NCI-H1417 (cell line): ENCODE measurements around the gene VASH2.

ENCODE experiments used
- DNase-seq, 3 experiments: peaks; one replicate each; lab custom pipeline; 2025; lab: John Stamatoyannopoulos, UW

Gene VASH2

DNA sequence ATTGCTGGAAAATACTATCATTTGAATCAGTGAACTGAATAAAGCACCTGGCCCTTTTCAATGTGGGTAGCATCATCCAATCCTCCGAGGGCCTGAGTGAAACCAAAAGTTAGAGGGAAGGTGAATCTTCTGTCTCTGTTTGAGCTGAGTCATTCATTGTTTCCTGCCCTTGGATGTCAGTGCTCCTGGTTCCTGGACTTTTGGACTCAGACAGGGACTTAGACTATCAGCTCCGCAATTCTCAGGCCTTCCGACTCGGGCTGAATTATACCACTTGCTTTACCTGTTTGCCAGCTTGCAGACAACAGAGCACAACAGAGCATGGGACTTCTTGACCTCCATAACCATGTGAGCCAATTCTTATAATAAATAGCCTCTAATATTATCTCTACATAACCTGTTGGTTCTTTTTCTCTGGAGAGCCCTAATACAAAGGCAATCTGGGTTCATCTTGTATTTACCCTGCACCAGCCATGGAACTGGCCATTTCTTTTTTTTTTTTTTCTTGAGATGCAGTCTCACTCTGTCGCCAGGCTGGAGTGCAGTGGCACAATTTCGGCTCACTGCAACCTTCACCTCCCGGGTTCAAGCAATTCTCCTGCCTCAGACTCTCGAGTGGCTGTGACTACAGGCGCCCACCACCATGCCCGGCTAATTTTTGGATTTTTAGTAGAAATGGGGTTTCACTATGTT is 19.2 kb upstream of the VASH2 start:
- DNase-seq: no peak

DNA sequence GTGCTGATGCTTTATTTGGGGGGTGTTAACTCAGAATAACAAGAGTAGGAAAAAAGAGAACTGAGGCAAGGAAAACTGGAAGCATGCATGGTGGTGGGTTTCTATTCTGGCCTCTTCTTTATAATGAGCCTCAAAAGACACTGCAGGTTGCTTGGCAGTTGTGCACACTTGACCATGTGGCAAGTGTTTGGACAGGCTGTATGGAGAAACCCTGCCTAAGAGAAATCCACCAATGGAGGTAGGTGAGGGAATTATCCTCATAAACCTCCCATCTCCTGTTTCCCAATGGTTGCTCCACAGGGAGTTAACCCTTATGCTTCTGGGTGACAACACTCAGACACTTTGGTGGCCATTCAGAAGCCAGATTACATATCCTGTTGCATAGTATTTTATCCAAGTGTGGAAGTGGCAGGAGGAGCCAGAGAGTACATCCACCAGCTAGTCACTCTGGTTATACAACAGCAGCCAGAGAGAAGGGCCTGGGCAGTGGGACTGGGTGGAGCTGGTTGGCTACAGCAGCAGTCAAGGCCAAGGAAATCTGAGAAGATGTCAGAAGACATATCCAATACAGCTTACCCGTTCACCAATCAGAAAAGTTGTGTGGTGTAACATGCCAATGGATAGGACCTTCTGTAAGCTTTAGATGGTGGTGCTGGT is 16.4 kb upstream of the VASH2 start:
- no peak for DNase-seq

DNA sequence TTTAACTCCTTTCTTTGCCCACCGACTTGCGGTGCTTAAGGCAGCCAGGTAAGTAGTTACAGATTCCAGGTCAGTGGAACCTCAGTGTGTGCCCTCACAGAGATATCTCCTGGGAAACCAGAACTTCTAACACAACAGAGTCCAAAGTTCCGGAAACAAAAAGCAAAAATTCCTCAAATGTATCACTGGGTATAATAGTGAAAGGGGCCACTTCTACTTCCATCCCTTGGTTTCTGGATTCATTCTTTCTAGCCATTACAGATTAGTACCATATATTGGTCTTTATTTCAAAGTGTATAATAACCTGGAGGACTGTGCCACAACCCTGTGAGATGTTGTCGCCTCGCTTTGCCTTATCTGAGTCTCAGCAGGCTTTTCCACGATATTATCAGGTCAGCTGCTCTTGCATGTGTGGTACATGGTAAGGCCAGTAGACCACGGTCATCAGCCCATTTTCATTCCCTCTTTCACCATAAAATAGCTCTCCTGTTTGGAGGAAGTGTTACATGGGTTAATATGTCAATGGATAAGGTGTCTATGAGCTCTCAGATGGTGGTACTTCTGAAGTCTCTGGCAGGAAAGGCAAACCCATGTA is 14.9 kb upstream of the VASH2 start:
- no peak for DNase-seq

DNA sequence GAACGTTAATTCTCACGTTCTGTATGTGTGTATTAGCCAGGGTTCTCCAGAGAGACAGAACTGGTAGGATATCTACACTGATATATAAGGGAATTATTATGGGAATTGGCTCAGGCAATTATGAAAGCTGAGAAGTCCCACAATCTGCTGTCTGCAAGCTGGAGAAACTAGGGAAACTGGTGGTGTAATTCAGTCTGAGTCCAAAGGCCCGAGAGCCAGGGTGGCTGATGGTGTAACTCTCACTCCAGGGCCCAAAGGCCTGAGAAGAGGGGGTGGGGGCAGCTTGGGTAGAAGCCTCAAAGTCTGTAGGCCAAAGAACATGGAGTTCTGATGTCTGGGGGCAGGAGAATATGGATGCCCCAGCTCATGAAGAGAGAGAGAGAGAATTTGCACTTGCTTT is 13.3 kb upstream of the VASH2 start:
- no peak for DNase-seq

DNA sequence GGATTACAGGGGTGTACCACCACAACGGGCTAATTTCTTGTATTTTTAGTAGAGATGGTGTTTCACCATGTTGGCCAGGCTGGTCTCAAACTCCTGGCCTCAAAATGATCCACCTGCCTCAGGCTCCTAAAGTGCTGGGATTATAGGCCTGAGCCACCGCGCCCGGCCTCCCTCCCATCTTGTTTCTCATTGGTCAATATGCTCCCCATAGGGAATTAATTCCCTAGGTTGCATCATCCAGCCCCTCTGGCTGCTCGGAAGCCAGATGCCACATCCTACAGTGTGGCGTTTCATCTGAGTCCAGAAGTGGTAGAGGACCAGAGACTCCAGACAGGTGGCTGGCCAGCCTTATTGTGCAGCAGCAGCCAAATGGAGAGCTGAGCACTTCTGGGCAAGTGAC is 11.5 kb upstream of the VASH2 start:
- DNase-seq: no peak

- DNase-seq: no peak
These were observed 8.9 kb upstream of the VASH2 start for GRCh38 chr1:212941452-212941851.

DNA sequence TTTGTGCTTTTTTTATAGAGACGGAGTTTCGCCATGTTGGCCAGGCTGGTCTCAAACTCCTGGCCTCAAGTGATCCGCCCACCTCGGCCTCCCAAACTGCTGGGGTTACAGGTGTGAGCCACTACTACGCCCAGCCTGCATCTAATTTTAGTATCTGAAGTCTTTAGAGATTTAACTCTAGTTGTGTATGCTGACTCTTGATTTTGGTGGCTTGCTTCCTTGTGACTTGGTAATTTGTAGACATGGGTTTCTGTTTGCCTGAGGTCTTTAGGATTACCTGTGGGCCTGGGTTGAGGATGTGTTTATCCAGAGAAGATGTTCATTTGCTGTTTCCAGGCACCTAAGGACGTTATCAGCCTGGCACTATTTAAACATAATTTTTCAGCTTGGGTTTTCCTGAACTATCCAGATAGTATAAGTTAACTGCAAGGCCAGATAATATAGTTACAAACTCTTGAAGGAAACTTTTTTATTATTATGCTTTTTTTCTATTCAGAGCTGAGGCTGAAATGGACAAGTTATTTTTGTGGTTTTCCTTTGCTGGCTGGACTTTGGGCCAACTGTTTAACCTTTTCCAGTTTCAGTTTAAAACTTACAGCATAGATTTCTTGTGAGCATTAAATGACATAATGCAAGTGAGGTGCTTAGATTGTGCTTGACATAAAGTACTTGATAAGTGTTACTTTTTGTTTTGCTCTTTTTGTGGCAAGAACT is 7.5 kb upstream of the VASH2 start:
- no peak for DNase-seq

- DNase-seq: no peak
These were observed 7.0 kb upstream of the VASH2 start for GRCh38 chr1:212943393-212943710.

DNA sequence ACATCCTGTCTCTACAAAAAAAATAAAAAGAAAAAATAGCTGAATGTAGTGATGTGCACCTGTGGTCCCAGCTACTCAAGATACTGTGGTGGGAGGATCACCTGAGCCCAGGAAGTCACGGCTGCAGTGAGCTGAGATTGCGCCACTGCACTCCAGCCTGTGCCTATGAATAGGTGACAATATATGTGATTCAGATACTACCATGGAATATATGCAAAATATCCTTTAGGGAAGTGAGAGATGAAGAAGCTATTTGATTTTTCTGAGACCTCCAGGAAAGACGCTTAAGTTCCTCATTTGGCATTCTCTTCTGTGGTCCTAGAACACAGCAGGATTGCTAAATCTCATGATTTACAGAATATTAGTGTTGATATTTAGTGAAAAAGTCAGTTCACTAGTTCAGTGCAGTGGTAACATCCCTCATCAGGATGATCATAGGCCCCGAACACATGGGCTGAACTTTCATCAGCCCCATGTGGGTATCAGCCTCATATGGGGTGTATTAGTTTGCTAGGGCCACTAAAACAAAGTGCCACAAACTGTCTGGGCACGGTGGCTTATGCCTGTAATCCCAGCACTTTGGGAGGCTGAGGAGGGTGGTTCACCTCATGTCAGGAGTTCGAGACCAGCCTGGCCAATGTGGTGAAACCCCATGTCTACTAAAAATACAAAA is 6.0 kb upstream of the VASH2 start:
- no peak for DNase-seq

- DNase-seq: no peak
These were observed 5.3 kb upstream of the VASH2 start for GRCh38 chr1:212945056-212945455.

DNA sequence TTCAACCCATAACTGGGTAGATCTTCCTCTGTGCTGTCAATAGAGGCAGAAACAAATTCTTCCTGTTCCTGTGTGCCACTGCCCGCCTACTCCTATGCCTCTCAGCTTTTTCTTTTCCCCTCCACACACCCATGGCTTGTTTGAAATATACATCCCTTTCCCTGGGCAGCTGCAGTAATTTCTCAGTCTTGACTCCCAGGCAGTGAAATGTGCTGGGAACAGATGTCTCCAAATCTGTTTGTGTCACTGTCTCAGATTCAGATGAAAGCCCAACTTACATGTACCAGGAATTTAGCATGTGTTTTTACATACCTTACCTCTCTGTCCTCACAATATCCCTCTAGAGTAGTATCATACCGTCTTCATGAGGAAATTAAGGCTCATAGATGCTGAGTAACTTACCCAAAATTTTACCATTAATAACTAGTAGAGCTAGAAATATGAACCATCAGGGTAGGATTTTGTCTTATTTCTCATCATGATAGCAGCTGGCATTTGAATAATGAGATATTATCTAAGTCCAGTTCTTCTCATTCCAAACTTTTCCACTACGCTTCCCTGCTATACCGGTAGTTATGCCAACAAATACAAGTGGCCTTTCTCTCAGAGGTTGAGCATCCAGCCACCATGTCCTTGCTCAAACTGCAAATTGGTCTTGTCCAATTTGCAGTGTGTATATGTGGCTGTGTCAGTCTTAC is 4.7 kb upstream of the VASH2 start:
- DNase-seq: no peak

DNA sequence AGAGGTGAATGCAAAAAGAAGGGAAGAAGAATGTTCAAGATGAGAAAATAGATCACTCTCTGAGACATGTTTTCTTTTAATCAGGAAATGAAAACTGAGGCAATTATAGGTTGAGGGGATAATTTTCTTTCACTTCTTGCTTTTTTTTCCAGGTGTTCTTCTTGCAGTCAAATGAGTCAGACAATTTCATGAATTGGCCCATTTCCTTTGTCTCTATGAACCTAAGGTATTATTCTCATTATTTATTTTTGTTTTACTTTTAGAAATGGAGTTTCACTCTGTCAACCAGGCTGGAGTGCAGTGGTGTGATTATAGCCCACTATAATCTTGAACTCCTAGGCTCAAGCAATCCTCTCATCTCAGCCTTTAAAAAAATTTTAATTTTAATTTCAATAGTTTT is 3.5 kb upstream of the VASH2 start:
- no peak for DNase-seq

- no peak for DNase-seq
These were observed 570 bp upstream of the VASH2 start for GRCh38 chr1:212949771-212950170.

- DNase-seq: peak in 2 of 3 experiments; percentile 15 to 56
These were observed 995 bp downstream of the VASH2 start for GRCh38 chr1:212951126-212951946.

- no peak for DNase-seq
These were observed 1.8 kb downstream of the VASH2 start for GRCh38 chr1:212951947-212952640.

- DNase-seq: no peak
These were observed 2.3 kb downstream of the VASH2 start for GRCh38 chr1:212952641-212952976.

DNA sequence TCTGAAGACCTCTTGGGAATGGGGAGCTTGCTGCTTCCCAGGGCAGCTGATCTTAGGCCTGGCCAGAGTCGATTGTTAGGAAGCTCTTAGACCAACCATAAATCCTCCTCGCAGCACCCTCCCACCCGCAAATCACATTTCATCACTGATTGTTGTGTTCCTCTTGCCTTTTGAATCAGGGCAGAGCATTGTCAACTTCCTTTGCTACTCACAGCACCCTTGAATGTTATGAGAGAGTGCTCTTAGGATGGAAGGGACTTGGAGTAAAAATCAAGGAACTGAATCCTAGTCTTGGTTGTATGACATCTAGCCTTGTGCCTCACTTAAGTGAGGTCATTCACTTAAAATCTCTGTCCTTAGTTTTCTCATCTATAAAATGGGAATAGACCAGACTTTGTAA is 3.0 kb downstream of the VASH2 start:
- no peak for DNase-seq

DNA sequence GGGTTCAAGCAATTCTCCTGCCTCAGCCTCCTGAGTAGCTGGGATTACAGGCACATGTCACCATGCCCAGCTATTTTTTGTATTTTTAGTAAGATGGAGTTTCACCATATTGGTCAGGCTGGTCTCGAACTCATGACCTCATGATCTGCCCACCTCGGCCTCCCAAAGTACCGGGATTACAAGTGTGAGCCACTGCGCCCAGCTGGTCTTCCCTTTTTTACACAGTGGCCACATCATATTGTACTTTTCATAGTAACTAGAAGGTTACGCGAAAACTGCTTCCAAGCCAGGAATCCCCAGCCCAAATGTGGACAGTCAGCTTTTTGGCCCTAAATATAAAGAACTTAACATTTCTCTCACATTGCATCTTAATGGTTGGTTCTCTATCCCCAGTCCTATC is 4.2 kb downstream of the VASH2 start:
- no peak for DNase-seq

DNA sequence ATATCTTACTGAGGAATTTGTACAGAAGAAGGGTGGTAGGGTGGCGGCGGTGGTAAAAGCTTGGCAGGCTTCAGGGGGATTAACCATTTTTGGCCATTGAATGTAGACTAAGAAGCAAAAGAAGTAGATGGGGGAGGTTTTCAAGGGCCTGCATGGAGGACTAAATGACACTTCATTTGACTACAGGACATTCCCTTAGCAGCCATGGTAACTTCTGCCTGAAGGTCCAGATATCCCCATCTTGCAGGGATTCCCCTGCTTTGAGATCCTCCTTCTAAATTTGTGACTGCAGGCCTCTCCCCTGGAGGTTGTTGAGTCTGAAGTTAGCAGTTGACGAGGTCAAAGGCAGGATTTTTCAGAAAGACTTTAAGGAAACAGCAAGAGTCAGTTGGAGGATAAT is 4.8 kb downstream of the VASH2 start:
- no peak for DNase-seq

- DNase-seq: no peak
These were observed 5.8 kb downstream of the VASH2 start for GRCh38 chr1:212955961-212956620.
